ENCODE measurements around the gene NID2. TPM values are rescaled to one million over a fixed set of nuclear protein-coding genes. Genes with fewer than 3 reads are reported as not detected.

Gene NID2
- total RNA-seq, 1 donor from 2014 or later, result 24.7 TPM

GRCh38 chr14:52078095-52078531 lies 9.3 kb upstream of the NID2 start:
- H3K4me2 ChIP-seq, result no peak overlapping the region
- H3K9me3 ChIP-seq (ENCODE audit: low read depth), result no peaks in the 10 kb centered on the region
- Mint-ChIP-seq H3K36me3 (no peaks in the 10 kb centered on the region), H3K9me3 (no peaks in the 10 kb centered on the region), H3K27ac (no peak overlapping the region), H3K4me3 (no peak overlapping the region), H3K4me1 (peaks cover 17% of the 10 kb centered on the region), H3K27me3 (ENCODE audit: insufficient read depth, low read depth) (peaks cover 5% of the 10 kb centered on the region)
- no peaks in the 10 kb centered on the region for H3K79me2 ChIP-seq (ENCODE audit: low read depth)
- peaks cover 9% of the 10 kb centered on the region for H3K4me1 ChIP-seq
- no peak overlapping the region for H3K4me3 ChIP-seq
- no peaks in the 10 kb centered on the region for H3F3A ChIP-seq (ENCODE audit: low read depth)
- TF ChIP-seq EZH2 (IDR thresholded peaks at IDR 0.05) (no peak), EZH2phosphoT487 (IDR thresholded peaks at IDR 0.05) (no peak)
- no peaks in the 10 kb centered on the region for H4K20me1 ChIP-seq (ENCODE audit: low read depth)
- H3K9ac ChIP-seq, result no peak overlapping the region
- no peaks in the 10 kb centered on the region for H3K27me3 ChIP-seq
- no peak overlapping the region for H3K27ac ChIP-seq
- DNase-seq (ENCODE audit: low spot score), result no peak
- no peak overlapping the region for H2AFZ ChIP-seq (replicated peaks)
- H3K36me3 ChIP-seq, result no peaks in the 10 kb centered on the region

GRCh38 chr14:52077256-52077979 lies 8.6 kb upstream of the NID2 start:
- Histone ChIP-seq H3K4me2 (no peak overlapping the region), H3K27ac (no peak overlapping the region)

GRCh38 chr14:52076334-52076733 lies 7.5 kb upstream of the NID2 start:
- Histone ChIP-seq H3K27ac (no peak overlapping the region), H3K9ac (no peak overlapping the region), H4K20me1 (ENCODE audit: low read depth) (no peaks in the 10 kb centered on the region), H3K9me3 (ENCODE audit: low read depth) (no peaks in the 10 kb centered on the region), H3K4me2 (no peak overlapping the region), H3F3A (ENCODE audit: low read depth) (no peaks in the 10 kb centered on the region), H2AFZ (replicated peaks) (no peak overlapping the region), H3K27me3 (peaks cover 3% of the 10 kb centered on the region), H3K4me3 (no peak overlapping the region), H3K79me2 (ENCODE audit: low read depth) (no peaks in the 10 kb centered on the region), H3K4me1 (peaks cover 22% of the 10 kb centered on the region), H3K36me3 (no peaks in the 10 kb centered on the region)
- no peak overlapping the region for H3K27ac Mint-ChIP-seq
- no peak overlapping the region for H3K4me3 Mint-ChIP-seq
- TF ChIP-seq EZH2phosphoT487 (IDR thresholded peaks at IDR 0.05) (no peak), CTCF (IDR thresholded peaks at IDR 0.05) (no peak), EZH2 (IDR thresholded peaks at IDR 0.05) (no peak)
- peaks cover 8% of the 10 kb centered on the region for H3K27me3 Mint-ChIP-seq (ENCODE audit: insufficient read depth, low read depth)
- DNase-seq (ENCODE audit: low spot score), result no peak
- H3K9me3 Mint-ChIP-seq, result no peaks in the 10 kb centered on the region
- H3K4me1 Mint-ChIP-seq, result peaks cover 27% of the 10 kb centered on the region
- no peaks in the 10 kb centered on the region for H3K36me3 Mint-ChIP-seq

More at GRCh38 chr14:52077256-52077979, 8.6 kb upstream of the NID2 start:
- Mint-ChIP-seq H3K36me3 (no peaks in the 10 kb centered on the region), H3K4me3 (no peak overlapping the region), H3K27me3 (ENCODE audit: insufficient read depth, low read depth) (peaks cover 5% of the 10 kb centered on the region), H3K4me1 (peaks cover 24% of the 10 kb centered on the region), H3K27ac (no peak overlapping the region), H3K9me3 (no peaks in the 10 kb centered on the region)
- H3K79me2 ChIP-seq (ENCODE audit: low read depth), result no peaks in the 10 kb centered on the region
- no peak for DNase-seq (ENCODE audit: low spot score)
- H3K36me3 ChIP-seq, result no peaks in the 10 kb centered on the region
- H3K4me3 ChIP-seq, result no peak overlapping the region
- H3K4me1 ChIP-seq, result peaks cover 16% of the 10 kb centered on the region
- H3K27me3 ChIP-seq, result no peaks in the 10 kb centered on the region
- H2AFZ ChIP-seq (replicated peaks), result no peak overlapping the region
- no peaks in the 10 kb centered on the region for H4K20me1 ChIP-seq (ENCODE audit: low read depth)
- H3F3A ChIP-seq (ENCODE audit: low read depth), result no peaks in the 10 kb centered on the region
- TF ChIP-seq EZH2phosphoT487 (IDR thresholded peaks at IDR 0.05), result no peak
- no peak for TF ChIP-seq EZH2 (IDR thresholded peaks at IDR 0.05)
- no peak for TF ChIP-seq CTCF (IDR thresholded peaks at IDR 0.05)
- H3K9ac ChIP-seq, result no peak overlapping the region
- H3K9me3 ChIP-seq (ENCODE audit: low read depth), result no peaks in the 10 kb centered on the region

GRCh38 chr14:52075371-52075770 lies 6.5 kb upstream of the NID2 start:
- H3K4me1 ChIP-seq, result peaks cover 13% of the 10 kb centered on the region
- H3K27ac Mint-ChIP-seq, result no peak overlapping the region

More at GRCh38 chr14:52075371-52075770, 6.5 kb upstream of the NID2 start:
- DNase-seq (ENCODE audit: low spot score), result no peak
- Histone ChIP-seq H3K36me3 (no peaks in the 10 kb centered on the region), H3K79me2 (ENCODE audit: low read depth) (no peaks in the 10 kb centered on the region), H3K9ac (no peak overlapping the region), H3K4me2 (no peak overlapping the region), H2AFZ (replicated peaks) (no peak overlapping the region), H3F3A (ENCODE audit: low read depth) (no peaks in the 10 kb centered on the region), H3K9me3 (ENCODE audit: low read depth) (no peaks in the 10 kb centered on the region), H4K20me1 (ENCODE audit: low read depth) (no peaks in the 10 kb centered on the region), H3K27ac (no peak overlapping the region), H3K4me3 (no peak overlapping the region), H3K27me3 (peaks cover 13% of the 10 kb centered on the region)
- no peaks in the 10 kb centered on the region for H3K9me3 Mint-ChIP-seq
- TF ChIP-seq EZH2phosphoT487 (IDR thresholded peaks at IDR 0.05), result no peak
- no peak for TF ChIP-seq CTCF (IDR thresholded peaks at IDR 0.05)
- no peak for TF ChIP-seq EZH2 (IDR thresholded peaks at IDR 0.05)
- peaks cover 11% of the 10 kb centered on the region for H3K27me3 Mint-ChIP-seq (ENCODE audit: insufficient read depth, low read depth)
- H3K4me3 Mint-ChIP-seq, result no peak overlapping the region
- H3K36me3 Mint-ChIP-seq, result no peaks in the 10 kb centered on the region
- peaks cover 19% of the 10 kb centered on the region for H3K4me1 Mint-ChIP-seq
